GM19193 (cell line): ENCODE data around the gene MYO18A.

Source experiments
- POLR2A ChIP-seq: IDR thresholded peaks from 4 replicates; pipeline ENCODE4 v1.6.1; 2011; ENCODE audit not compliant: insufficient read depth, insufficient read length; ENCODE audit errors: extremely low read depth

MYO18A gene

GRCh38 chr17:29160253-29160652 is 19.9 kb downstream of the MYO18A start:
- no peak for TF ChIP-seq POLR2A

DNA sequence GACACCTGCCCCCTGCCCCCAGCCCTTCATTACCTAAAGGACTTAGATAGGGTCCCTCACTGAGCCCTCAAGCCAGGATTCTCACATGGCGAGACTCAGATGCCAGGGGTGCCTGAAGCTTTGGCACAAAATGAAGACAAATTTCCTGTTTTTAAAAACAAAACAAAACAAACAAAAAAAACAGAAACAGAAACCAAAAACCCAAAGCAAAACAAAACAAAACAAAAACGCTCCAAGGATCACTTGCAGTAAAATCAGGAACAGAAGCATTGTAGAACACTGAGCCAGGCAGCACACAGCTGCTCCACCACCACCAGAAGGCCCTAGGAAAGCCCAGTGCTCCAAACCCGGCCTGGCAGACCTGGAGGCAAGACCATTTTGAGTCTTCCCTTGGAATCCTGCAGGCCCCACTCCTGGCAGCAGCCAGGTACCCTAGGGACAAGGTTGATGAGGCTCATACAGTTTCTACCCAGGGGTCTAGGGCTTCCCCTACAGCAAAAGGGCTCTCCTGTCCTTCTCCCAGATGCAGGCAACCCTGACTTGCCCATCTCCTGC is 20.8 kb downstream of the MYO18A start:
- no peak for TF ChIP-seq POLR2A

- TF ChIP-seq POLR2A = no peak
Measured at GRCh38 chr17:29158488-29159275, 21.5 kb downstream of the MYO18A start.

- no peak for TF ChIP-seq POLR2A
Measured at GRCh38 chr17:29158096-29158487, 22.1 kb downstream of the MYO18A start.

DNA sequence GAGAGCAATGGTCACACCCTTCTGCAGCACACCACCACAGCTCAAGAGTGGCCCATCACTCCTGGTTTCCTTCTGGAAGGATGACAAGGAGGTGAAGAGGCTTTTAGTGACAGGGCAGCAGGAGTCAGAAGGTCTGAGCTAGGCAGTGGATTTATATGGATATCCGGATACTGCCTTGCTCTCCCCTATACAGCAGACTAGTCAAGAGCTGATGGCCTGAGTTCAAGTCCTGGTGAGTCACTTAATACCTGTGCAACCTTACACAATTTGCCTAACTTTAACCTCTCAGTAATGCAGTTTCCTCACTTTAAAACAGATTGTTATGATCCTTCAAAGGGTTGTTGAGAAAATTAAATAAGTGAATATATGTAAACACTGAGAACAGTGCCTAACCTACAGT is 22.9 kb downstream of the MYO18A start:
- no peak for TF ChIP-seq POLR2A

DNA sequence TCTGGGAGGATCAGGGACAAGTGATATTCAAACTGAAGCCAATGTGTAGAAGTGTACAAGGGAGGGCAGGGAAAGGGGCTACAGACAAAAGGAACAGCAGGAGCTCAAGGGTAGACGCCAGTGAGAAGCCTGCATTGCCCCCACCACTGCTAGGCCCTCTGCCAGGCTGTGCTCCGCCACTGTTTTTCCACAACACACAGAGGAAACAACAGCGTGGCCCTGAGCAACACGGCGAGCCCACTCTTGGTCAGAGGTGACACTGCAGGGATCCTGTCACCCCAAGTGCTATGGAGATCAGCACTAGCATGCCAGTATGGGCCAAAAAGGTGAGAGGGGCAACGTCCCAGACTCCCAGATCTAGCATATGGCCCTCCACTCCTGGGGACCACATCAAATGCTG is 23.4 kb downstream of the MYO18A start:
- no peak for TF ChIP-seq POLR2A

DNA sequence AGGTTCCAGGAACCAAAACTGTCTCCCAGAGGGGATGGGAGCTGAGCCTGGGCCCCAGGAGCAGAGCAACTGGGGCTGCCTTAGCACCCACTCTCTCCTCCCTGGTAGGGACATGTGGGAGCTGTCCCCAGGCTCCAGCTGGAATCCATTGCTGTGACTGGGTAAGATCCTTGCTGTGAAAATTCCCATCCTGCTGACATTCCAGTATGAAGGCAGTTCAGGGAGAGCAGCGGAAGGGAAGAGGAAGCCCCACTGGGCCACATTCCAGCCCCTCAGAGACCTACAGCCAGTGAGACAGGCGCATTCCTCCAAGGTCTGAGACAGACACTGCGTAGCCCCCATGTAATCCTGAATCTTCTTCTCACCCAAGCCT is 24.2 kb downstream of the MYO18A start:
- TF ChIP-seq POLR2A = no peak

DNA sequence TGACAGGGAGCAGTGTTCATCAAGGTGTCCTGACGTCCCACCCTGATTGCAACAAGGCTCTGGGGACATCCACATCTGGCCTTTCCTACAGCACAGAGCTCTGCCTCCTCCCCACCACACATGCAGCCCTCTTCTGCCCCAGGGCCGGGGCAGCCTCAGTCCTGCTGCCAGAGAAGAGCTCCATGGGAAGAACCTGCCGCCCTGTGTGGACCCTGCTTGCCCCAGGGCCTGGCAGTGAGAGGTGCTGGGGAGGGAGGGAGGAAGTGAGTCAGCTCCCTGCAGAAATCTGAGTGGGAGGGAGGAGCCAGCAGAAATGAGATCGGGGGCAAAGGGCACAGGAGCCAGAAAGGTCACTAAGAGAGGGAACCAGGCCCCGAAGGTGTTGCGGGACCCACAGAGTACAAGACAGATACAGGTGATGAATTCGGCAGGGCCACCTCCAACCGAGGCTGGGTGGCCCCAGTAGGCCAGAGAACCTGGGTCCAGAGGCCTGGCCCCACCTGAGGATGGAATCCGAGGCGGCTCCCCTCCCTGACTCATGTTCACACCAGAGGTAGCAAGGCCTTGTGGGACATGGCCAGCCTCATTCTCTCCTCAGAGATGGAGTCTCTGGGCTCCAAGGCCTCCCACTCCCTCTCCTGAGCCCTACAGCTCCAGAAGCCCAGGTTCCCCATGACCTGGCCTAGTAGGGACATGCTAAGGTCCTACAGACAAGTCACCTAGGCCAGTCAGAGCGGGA is 24.8 kb downstream of the MYO18A start:
- no peak for TF ChIP-seq POLR2A

GRCh38 chr17:29154516-29155226 is 25.5 kb downstream of the MYO18A start:
- TF ChIP-seq POLR2A = no peak

DNA sequence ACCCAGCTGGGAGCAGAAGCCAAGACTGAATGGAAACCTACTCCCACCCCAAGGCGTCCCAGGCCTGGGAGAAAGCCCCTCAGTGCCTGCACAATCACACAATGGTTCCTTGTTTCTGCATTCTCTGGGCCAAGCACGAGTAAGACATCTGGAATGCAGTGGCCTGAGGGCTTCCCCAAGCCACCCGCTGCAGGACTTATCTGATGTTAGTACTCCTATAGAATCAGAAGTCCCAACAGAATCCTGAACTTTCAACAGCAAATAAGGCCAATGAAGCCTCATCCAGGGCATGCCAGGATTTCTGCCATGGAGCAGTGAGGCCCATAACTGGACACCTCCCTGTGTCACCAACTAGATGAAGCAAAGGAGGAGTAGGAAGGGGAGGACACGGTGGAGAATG is 28.6 kb downstream of the MYO18A start:
- TF ChIP-seq POLR2A = no peak

GRCh38 chr17:29150161-29150560 is 30.0 kb downstream of the MYO18A start:
- no peak for TF ChIP-seq POLR2A

DNA sequence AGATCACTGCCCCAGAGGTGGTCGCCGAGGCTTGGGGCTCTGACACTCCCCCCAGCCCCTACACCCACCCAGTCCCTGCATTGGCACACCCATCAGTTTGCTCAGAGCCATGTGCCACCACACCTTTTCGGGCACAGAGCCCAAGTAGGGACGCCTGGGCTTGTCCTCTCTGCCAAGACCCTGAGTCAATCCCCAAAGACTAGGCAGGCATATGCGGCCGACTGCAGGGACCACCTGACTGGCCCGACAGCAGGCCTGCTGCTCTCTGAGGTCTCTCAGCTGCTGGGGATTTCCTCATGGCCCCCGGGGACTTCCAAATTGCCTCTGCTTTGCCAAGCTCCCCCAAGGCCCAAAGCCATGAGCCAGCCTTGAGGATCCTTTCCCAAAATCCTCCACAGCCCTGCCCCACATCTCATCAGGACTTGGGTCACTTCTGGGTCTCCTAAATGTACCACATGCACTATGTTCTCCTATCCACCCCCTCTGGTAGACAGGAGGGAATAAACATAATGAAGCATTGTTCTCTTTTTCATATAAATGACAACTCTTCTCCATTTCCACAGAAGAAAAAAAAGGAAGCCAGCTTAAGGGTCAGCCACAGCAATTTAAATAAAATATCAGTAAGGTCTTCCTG is 30.6 kb downstream of the MYO18A start:
- peak; percentile 4 for TF ChIP-seq POLR2A

DNA sequence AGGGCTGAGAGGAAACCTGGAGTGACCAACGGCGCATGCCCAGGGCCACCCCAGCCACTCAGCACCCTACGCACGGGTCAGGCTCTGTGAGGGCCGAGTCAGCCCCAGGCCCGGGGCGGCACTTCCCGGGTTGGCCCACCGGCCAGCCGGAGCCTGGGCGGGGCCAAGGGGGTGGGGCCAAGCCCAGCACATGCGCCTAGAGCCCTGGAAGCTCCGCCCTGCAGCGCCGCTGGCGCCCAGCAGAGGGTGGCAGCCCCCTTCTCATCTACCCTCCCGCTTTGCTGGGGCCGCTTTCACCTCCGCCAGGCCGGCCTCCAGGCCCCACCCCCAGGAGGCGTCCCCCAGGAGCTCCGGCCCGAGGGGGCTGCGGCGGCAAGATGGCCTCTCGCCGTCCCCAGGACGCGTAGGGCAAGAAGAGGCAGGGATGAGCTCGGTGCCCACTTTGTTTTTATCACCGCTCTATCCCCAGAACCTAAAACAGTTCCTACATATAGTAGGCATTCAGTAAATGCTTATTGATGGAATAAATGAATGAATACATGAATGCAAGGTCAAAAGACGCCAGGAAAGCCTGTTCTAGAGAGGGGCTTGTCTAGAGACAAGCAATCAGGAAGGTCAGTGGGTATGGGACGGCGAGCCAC is 31.3 kb downstream of the MYO18A start:
- peak; percentile 88 for TF ChIP-seq POLR2A

- TF ChIP-seq POLR2A = no peak
Measured at GRCh38 chr17:29148257-29148789, 31.9 kb downstream of the MYO18A start.

GRCh38 chr17:29147682-29148081 is 32.5 kb downstream of the MYO18A start:
- no peak for TF ChIP-seq POLR2A

GRCh38 chr17:29146369-29146972 is 33.7 kb downstream of the MYO18A start:
- no peak for TF ChIP-seq POLR2A
